ENCODE measurements around the gene MCRS1. TPM values are rescaled to one million over a fixed set of nuclear protein-coding genes. Genes with fewer than 3 reads are reported as not detected.
A peak's percentile ranks its signal among the peaks of the same experiment; 100 is the strongest.
"Not testable (repeated sequence)": the region's sequence is repeated elsewhere in the genome, so short reads cannot be mapped to it uniquely, and the experiment has no call there.

The MCRS1 gene
- total RNA-seq, 1 donor = 47.5 TPM

DNA sequence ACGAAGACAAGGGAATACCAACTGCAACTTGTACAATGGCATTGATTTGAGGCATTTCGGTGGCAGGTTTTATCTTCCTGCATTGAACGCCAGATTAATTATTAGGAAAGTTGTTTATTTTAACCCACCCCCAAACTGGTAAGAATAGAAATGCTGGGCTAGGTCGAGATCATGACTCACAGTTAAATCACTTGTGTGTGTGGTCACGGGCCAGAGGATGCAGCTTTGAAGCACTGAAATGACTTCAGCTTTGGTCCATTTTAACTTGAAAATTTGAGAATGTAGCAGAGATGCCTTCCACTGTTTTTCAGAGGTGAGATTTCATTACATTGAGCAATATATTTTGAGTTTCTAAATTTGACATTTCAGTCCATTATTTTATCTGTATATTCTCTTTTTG, 52.7 kb downstream of the MCRS1 start:
- peak; percentile 62 for DNase-seq (ENCODE audit: low read depth)
- no peak overlapping the region for H3K4me3 ChIP-seq (ENCODE audit: low read depth, low read length)
- TF ChIP-seq CTCF (IDR thresholded peaks at IDR 0.05; ENCODE audit: insufficient read depth, low read depth, low read length) = no peak

GRCh38 chr12:49512546-49512945, 55.4 kb downstream of the MCRS1 start:
- TF ChIP-seq CTCF (IDR thresholded peaks at IDR 0.05; ENCODE audit: insufficient read depth, low read depth, low read length) = no peak
- DNase-seq (ENCODE audit: low read depth) = no peak
- no peak overlapping the region for H3K4me3 ChIP-seq (ENCODE audit: low read depth, low read length)

DNA sequence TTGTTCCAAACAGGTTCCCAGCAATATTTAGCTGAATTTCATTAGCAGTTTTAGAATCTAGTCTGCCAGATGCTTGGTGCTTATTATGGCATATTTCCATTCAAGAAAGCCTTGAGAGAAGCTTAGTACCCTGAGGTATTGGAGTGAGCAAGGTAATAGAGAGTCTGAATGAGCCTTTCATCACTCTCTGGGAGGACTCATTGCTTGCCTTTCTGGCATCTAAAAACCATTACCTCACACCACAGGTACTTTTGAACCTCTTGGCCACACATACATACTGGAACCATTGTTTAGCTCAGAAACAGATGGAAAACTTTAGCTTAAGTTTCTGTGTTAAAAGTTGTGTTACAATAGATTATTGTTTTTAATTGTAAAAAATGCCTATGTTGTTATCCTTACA, 56.5 kb downstream of the MCRS1 start:
- TF ChIP-seq CTCF (IDR thresholded peaks at IDR 0.05; ENCODE audit: insufficient read depth, low read depth, low read length) = no peak
- no peak overlapping the region for H3K4me3 ChIP-seq (ENCODE audit: low read depth, low read length)
- DNase-seq (ENCODE audit: low read depth) = no peak

GRCh38 chr12:49509681-49510080, 58.3 kb downstream of the MCRS1 start:
- H3K4me3 ChIP-seq (ENCODE audit: low read depth, low read length); DNase-seq (ENCODE audit: low read depth): not testable (repeated sequence)

Small RNA genes lying within 50 kb of the gene (small RNA-seq; reads per million reads assigned to genes)
- gene POLR2KP1 (not detected), gene RNU6-834P (not detected)

Other genes starting within 250 kb of the MCRS1 start
- gene TROAP, start 244.9 kb downstream of the MCRS1 start, total RNA-seq = 11.3 and 14.7 TPM in 2 replicates
- under 0.01 TPM in 1 of 2 replicates, not detected in the other for gene C1QL4, start 231.0 kb downstream of the MCRS1 start, total RNA-seq
- gene DNAJC22, start 221.3 kb downstream of the MCRS1 start, total RNA-seq = 1.7 and 2.6 TPM in 2 replicates
- gene SPATS2, start 200.7 kb downstream of the MCRS1 start, total RNA-seq = 30.6 and 32.4 TPM in 2 replicates
- gene KCNH3, start 29.1 kb downstream of the MCRS1 start, total RNA-seq = under 0.01 TPM in 2 replicates
- under 0.01 TPM in 2 replicates for gene FAM186B, start 37.5 kb upstream of the MCRS1 start, total RNA-seq
- 8.2 and 11.3 TPM in 2 replicates for gene PRPF40B, start 55.4 kb upstream of the MCRS1 start, total RNA-seq
- 22.5 and 28.7 TPM in 2 replicates for gene FMNL3, start 139.3 kb upstream of the MCRS1 start, total RNA-seq
- 377 and 506 TPM in 2 replicates for gene TMBIM6, start 173.4 kb upstream of the MCRS1 start, total RNA-seq

Measured in fibroblast of villous mesenchyme (primary cell).